Breast epithelium (tissue), 3 donors: ENCODE data around the gene TRIM59.

Experiments used
- CTCF ChIP-seq, 3 donors: fragments of 450-650 bp; IDR thresholded peaks; one replicate each; pipeline ENCODE4 v1.5.1; 2016 to 2017; ENCODE audit warnings: antibody characterized with exemption in 3 of 3, mild to moderate bottlenecking in 3 of 3, moderate library complexity in 3 of 3
- POLR2AphosphoS5 ChIP-seq, 3 donors: sonication (generic); formaldehyde crosslinking; IDR thresholded peaks; one replicate each; pipeline ENCODE4 v1.6.1; 2017; ENCODE audit warnings: antibody characterized with exemption in 3 of 3

DNA sequence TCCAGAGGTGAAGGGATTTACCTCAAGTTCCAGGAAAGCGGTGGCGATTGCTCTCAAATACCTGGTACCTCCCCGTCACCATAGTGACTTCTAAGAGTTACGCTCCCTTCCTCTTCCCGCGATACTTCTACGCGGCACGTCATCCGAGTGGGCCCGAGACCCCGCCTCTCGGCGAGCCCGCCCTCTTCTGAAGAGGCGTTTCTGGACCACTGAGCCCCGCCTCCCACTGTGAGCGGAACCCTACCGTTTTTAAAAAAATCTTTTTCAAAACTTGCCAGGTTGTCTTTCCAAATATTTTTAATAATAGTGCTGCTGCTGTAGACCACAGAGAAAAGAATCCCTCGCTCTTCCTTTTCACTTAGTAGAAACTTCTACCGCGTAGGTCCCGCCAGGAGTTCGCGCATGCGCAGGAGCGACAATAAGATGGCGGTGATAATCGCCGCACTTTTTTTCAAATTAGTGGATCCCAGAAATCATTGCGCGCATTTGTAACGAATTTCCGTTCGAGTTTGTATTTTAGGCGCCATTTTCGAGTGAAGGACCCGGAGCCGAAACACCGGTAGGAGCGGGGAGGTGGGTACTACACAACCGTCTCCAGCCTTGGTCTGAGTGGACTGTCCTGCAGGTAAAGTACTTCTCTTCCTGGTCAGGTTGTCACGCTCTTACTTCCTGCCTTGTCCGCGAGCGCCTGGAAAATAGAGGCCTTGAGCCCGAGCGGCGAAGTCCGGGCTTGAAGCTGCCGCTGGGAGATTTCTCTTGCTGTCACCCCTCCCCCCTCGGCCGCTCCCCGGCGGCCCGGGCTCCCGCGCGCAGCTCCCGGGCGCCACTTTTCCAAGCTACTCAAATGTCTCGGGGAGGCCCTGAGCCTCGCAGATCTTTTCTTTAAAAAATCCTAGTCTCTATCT lies 50.2 kb downstream of the TRIM59 start, which contains the start of the genes IFT80 and SMC4:
- no peak for TF ChIP-seq CTCF (IDR thresholded peaks at IDR 0.05)
- TF ChIP-seq POLR2AphosphoS5 (IDR thresholded peaks at IDR 0.05), result peak; percentile 19 to 66 (median 33)
